ENCODE data around the gene SFN. TPM values are rescaled to one million over a fixed set of nuclear protein-coding genes. Genes with fewer than 3 reads are reported as not detected.

Gene SFN
- total RNA-seq, 1 donor from 2014 or later, result 465 TPM

DNA sequence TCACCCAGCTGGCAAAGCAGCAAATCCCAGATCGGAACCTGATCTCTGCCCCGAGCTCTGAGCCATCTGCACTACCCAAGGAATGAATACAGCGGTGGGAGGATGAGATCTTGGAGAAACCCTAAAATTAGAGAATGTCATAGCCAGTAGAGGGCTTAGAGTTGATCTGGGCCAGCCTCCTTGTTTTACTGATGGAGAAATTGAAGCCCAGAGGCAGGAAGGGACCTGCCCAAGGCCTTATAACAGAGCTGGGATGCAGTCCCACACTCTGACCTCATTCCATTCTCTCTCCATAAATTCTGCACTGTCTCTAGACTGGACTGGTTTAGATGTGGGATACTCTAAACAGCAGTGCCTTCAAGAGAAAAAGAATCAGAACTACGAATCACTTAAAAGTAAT, 4.8 kb upstream of the SFN start:
- peaks cover 8% of the 10 kb centered on the region for H3K36me3 ChIP-seq (ENCODE audit: control insufficient read depth, insufficient read depth, low read length)
- FAIRE-seq (no peak), DNase-seq (ENCODE audit: low read depth) (peak; percentile 88)
- TF ChIP-seq, protein P1, sequence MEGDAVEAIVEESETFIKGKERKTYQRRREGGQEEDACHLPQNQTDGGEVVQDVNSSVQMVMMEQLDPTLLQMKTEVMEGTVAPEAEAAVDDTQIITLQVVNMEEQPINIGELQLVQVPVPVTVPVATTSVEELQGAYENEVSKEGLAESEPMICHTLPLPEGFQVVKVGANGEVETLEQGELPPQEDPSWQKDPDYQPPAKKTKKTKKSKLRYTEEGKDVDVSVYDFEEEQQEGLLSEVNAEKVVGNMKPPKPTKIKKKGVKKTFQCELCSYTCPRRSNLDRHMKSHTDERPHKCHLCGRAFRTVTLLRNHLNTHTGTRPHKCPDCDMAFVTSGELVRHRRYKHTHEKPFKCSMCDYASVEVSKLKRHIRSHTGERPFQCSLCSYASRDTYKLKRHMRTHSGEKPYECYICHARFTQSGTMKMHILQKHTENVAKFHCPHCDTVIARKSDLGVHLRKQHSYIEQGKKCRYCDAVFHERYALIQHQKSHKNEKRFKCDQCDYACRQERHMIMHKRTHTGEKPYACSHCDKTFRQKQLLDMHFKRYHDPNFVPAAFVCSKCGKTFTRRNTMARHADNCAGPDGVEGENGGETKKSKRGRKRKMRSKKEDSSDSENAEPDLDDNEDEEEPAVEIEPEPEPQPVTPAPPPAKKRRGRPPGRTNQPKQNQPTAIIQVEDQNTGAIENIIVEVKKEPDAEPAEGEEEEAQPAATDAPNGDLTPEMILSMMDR (IDR thresholded peaks at IDR 0.05; ENCODE audit: insufficient read depth, low read length, severe bottlenecking), result no peak
- no peaks in the 10 kb centered on the region for H3K27me3 ChIP-seq (ENCODE audit: control insufficient read depth, insufficient read depth, low read length)
- H3K4me3 ChIP-seq (ENCODE audit: low read depth, low read length), result no peak overlapping the region

DNA sequence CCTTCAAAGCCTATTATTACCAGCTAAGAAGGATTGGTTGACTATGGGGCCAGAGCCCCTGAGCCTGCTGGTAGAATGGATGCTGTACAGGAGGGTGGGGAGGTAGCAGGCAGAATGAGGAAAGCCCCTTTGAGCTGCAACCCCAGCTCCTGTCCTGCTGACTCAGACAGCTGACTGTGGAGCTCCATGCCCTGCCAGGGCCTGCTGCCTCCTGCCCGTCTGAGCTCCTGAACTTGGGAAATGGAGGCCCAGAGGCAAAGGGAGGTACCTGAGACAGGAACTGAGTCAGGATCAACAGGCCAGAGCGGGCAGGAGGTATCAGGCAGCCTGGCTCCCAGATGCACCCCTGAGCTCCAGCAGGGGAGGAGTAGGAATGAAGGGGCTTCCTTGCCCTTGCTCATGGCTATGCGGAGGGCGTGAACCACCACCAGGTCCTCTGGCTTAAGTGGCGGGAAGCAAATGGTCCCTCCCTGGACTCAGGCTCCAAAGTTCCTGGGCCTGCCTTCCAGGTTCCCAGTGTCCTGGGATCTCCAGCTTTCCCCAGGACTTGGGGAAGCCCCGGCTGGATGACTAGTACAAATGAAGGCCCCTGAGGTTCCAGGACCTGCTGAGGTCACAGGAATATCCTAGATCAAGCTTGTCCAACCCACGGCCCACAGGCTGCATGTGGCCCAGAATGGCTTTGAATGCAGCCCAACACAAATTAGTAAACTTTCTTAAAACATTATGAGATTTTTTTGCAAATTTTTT, 3.9 kb upstream of the SFN start:
- peaks cover 9% of the 10 kb centered on the region for H3K36me3 ChIP-seq (ENCODE audit: control insufficient read depth, insufficient read depth, low read length)
- H3K4me3 ChIP-seq (ENCODE audit: low read depth, low read length), result no peak overlapping the region
- DNase-seq (ENCODE audit: low read depth) (peak; percentile 99), FAIRE-seq (peak; percentile 96)
- TF ChIP-seq, protein P1 (IDR thresholded peaks at IDR 0.05; ENCODE audit: insufficient read depth, low read length, severe bottlenecking), result no peak
- no peaks in the 10 kb centered on the region for H3K27me3 ChIP-seq (ENCODE audit: control insufficient read depth, insufficient read depth, low read length)

DNA sequence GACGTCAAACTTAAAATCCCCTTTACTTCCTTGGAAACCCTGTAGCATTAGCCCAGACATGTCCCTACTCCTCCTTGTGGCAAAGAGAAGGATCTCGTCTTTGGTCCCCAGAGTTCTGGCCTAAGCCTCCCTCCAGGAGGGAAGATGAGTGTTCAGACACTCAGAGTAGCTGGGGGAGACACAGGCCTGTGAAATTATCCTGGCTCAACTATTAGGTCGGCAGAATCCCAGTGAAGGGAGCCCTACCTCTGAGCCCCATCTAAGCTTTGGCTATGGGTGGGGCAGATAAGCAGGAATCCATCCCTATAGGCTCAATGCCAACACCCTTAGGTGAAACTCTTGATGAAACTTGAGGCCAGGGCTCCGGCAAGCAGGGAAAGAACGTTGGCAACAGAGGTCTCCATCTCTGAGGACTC, 1.7 kb upstream of the SFN start:
- H3K36me3 ChIP-seq (ENCODE audit: control insufficient read depth, insufficient read depth, low read length), result peaks cover 11% of the 10 kb centered on the region
- FAIRE-seq (no peak), DNase-seq (ENCODE audit: low read depth) (peak; percentile 93)
- TF ChIP-seq, protein P1 (IDR thresholded peaks at IDR 0.05; ENCODE audit: insufficient read depth, low read length, severe bottlenecking), result peak; percentile 36
- H3K27me3 ChIP-seq (ENCODE audit: control insufficient read depth, insufficient read depth, low read length), result no peaks in the 10 kb centered on the region
- no peak overlapping the region for H3K4me3 ChIP-seq (ENCODE audit: low read depth, low read length)

DNA sequence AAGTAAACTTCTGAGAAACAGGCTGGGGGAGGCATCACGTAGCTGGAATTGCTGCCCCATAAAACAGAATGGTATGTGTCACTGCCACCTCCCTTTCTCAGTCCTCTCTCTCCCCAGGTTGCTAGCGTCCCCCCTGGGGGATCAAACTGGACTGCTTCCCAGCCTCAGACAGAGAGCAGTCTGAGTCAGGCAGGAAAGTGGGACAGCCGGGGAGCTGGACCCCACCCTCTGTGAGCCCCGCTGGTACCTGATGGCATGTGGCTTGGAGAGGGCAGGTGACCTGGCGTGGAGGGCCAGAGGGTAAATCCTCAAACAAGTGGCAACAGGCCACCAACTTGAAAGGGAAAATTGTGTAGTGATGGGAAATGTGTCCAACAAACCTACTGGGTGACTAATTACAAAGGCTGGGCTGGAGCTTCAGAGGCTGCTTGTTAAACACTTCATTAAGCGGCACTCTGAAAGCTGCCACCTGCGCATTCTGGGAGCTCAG, 1.0 kb upstream of the SFN start:
- peaks cover 11% of the 10 kb centered on the region for H3K36me3 ChIP-seq (ENCODE audit: control insufficient read depth, insufficient read depth, low read length)
- no peak overlapping the region for H3K4me3 ChIP-seq (ENCODE audit: low read depth, low read length)
- no peaks in the 10 kb centered on the region for H3K27me3 ChIP-seq (ENCODE audit: control insufficient read depth, insufficient read depth, low read length)
- FAIRE-seq, result peak; percentile 70
- DNase-seq (ENCODE audit: low read depth), result peak; percentile 88
- TF ChIP-seq, protein P1 (IDR thresholded peaks at IDR 0.05; ENCODE audit: insufficient read depth, low read length, severe bottlenecking), result no peak

DNA sequence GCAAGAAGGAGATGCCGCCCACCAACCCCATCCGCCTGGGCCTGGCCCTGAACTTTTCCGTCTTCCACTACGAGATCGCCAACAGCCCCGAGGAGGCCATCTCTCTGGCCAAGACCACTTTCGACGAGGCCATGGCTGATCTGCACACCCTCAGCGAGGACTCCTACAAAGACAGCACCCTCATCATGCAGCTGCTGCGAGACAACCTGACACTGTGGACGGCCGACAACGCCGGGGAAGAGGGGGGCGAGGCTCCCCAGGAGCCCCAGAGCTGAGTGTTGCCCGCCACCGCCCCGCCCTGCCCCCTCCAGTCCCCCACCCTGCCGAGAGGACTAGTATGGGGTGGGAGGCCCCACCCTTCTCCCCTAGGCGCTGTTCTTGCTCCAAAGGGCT, 732 bp downstream of the SFN start:
- TF ChIP-seq, protein P1 (IDR thresholded peaks at IDR 0.05; ENCODE audit: insufficient read depth, low read length, severe bottlenecking), result no peak
- DNase-seq (ENCODE audit: low read depth), result no peak
- H3K4me3 ChIP-seq (ENCODE audit: low read depth, low read length), result peak overlapping the region; percentile 100
- no peaks in the 10 kb centered on the region for H3K27me3 ChIP-seq (ENCODE audit: control insufficient read depth, insufficient read depth, low read length)
- peaks cover 11% of the 10 kb centered on the region for H3K36me3 ChIP-seq (ENCODE audit: control insufficient read depth, insufficient read depth, low read length)
- FAIRE-seq, result no peak
